Amniotic stem cell (primary cell): ENCODE results near the gene PADI6.
"Not testable (repeated sequence)": the region's sequence is repeated elsewhere in the genome, so short reads cannot be mapped to it uniquely, and the experiment has no call there.

ENCODE experiments used
- DNase-seq: peaks from one replicate; lab custom pipeline; 2025; lab: John Stamatoyannopoulos, UW

The PADI6 gene

DNA sequence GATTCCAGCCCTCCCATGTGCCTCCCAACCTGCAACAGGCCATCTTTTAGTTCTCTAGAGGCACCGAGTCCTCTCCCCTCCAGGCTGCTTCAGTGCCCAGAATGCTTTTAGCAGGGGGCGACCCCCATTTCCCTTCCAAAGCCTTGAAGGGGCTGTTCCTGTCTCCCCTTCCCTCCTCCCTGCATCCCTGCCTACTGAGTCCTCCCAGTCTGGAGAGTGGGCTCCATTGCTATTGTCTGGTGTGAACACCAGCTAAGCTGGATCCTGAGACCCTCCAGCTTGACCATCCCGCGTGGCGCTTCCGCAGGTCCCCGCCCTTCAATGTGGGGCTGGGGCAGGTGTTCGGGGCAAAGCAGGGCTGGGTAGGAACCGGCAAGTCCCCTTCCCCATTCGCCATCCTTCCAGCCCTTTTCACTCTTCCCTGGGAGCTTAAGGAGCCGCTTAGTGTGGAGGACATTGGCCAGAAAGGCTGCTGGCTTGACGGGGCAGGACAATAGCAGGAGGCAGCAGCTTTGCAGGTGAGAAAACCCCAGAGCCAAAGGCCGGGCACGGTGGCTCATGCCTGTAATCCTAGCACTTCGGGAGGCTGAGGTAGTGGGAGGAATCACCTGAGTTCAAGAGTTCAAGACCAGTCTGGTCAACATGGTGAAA, 32.2 kb downstream of the PADI6 start:
- no peak for DNase-seq

GRCh38 chr1:17404820-17405219, 32.8 kb downstream of the PADI6 start:
- no peak for DNase-seq

- DNase-seq = peak; percentile 32
Measured at GRCh38 chr1:17405898-17406759, 34.1 kb downstream of the PADI6 start.

- DNase-seq = not testable (repeated sequence)
Measured at GRCh38 chr1:17406760-17407475, 34.9 kb downstream of the PADI6 start.

DNA sequence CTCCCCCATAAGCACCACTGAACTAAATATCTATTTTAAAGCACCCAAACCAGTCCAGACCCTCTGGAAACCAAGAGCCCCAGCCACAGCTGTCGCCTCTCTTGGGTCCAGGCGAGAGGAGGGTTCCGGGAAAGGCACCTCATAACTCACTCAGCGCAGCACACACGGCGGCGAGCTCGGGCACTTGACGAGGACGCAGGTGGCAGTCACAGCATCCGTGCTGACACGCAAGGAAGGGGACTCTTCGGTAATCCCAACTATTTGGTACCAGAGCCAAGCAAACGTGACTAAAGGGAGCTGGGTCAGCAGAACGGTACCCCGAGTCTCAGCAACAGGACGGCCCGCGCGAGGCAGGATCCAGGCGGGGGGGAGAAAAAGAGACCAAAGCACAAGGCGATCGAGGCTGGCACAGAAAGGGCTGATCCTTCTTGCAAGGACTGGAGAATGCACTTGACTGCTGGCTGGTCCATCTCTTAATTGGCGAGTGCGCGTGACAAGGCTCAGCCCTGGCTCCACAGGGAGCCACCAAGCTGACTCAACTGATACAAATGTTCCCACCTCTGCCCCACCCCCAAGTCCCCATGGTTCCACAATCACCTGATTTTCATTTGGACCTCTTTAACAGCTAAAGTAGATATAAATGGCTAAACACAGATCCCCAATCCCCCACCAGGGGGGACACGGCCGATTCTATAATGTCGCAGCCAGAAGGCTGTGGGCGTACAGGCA, 36.0 kb downstream of the PADI6 start:
- DNase-seq = not testable (repeated sequence)

DNA sequence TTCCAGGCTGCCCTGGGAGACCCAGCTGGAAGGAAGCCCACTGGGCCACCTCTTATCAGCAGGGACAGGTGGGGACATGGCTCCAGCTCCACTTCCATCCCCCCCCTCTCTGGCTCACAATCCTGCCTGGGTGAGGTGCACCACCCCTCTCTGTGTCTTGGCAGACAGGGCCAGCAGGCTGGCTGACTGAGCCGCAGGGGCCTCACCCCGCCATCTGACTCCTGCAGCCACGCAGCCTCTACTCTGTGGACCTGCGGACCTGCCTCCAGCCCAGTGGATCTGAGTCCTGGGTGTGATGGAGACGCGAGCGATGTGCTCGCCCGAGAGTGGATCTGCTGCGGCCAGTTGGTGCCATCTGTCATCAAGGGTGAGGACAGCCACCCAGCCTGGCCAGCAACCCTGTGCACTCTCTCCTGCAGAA, 37.4 kb downstream of the PADI6 start:
- DNase-seq = no peak

DNA sequence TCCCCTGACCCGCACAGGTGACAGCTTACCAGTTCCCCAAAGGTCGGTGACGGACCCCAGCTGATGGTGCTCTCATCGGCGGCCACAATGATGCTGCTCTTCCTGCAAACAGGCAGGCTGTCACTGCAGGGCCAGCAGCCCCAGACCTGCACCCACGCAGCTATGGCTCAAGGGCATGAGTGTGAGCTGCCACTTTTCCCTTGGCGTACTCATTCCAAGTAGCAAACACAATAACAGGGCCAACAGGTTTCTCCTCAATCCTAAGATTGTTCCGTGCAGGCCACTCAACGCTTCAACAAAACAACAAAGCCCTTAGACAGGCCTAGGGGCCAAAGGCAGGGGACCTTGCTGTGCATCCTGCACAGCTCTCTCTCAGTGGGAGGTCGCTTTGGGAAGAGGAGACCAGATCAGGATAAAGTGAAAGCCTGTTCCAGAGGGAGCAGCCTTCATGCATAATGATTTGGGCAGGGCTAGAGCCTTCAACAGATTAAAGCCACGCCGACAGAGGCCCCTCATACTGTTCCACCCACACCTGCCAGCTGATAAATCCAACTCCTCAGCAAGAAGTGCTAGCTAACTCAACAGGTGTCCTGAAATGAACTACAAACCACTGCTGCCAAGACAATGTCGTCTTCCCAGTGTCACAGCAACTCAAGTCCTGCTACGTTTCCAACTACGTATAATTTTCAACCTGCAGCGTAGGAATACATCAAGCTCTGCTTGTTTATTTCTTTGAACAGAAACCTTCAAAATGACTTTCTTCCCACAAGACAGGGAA, 40.3 kb downstream of the PADI6 start:
- no peak for DNase-seq

DNA sequence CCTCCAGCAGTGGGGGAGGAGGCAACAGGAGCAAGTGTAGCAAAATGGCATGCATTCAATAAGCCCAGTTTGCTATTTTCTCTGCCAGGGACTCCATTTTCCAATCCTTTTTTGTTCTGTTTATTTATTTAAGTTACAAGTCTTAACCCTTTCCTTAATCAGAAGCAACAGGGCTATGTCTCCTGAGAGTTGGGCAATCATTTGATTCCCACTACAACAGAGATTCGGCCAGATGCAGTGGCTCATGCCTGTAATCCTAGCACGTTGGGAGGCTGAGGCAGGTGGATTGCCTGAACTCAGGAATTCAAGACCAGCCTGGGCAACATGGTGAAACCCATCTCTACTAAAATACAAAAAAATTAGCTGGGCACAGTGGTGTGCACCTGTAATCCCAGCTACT, 42.0 kb downstream of the PADI6 start:
- DNase-seq = no peak

- DNase-seq = no peak
Measured at GRCh38 chr1:17416389-17416788, 44.4 kb downstream of the PADI6 start.

- DNase-seq = no peak
Measured at GRCh38 chr1:17419626-17420328, 47.8 kb downstream of the PADI6 start.

- no peak for DNase-seq
Measured at GRCh38 chr1:17420391-17420918, 48.5 kb downstream of the PADI6 start.

DNA sequence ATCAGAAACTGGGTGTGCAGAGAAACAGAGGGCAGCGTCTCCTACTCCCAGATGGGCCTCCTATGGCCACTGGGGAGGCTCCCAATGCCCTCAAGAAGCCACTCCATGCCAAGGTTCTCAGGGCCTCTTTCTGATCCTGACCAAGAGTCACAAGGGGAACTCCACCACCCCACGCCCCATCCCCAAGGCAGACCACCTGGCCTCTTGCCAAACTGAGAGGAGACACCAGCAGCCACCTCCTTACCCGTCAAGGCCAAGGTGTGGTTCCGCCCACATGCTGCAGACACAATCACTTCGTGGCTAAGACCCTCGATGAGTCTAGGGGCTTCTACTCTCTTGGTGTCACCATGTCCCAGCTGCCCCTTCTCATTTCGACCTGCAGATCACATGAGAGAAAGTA, 50.5 kb downstream of the PADI6 start:
- DNase-seq = no peak

- no peak for DNase-seq
Measured at GRCh38 chr1:17423781-17424245, 51.8 kb downstream of the PADI6 start.

- no peak for DNase-seq
Measured at GRCh38 chr1:17425806-17426600, 54.0 kb downstream of the PADI6 start.

GRCh38 chr1:17427696-17428660, 56.0 kb downstream of the PADI6 start:
- no peak for DNase-seq

DNA sequence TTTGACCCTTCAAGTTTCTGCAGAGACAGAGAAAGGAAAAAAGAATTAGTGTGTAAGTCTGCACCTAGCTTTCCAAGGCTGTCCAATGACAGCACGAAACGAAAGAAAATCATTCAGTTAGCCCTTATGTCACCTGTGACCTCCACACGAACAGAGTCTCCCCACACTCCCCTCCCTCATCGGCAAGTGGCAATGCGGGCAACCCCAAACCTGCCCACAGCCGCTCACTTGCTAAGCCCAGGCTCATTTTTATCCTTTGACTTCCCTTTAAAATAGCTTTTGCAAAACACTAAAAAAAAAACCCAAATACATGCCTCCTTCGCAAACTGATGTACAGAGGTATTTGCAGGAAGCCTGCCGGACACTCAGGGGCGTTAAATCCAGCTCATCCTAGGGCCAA, 57.2 kb downstream of the PADI6 start:
- no peak for DNase-seq

GRCh38 chr1:17432412-17432811, 60.4 kb downstream of the PADI6 start:
- DNase-seq = no peak

- no peak for DNase-seq
Measured at GRCh38 chr1:17433261-17433660, 61.3 kb downstream of the PADI6 start.
